Astrocyte (in vitro differentiated cells and primary cell): ENCODE data around the gene DNAL1. TPM values are rescaled to one million over a fixed set of nuclear protein-coding genes. Genes with fewer than 3 reads are reported as not detected.
"Not testable (repeated sequence)": the region's sequence is repeated elsewhere in the genome, so short reads cannot be mapped to it uniquely, and the experiment has no call there.

Source experiments
- DNase-seq: peaks from one replicate; pipeline ENCODE4 v3.0.0-alpha.2; 2010; ENCODE audit warnings: low read depth
- FAIRE-seq: peaks from 2 replicates; lab custom pipeline; 2011; peaks lifted over from hg19 to GRCh38; lab: Jason Lieb, UNC
- H2AFZ ChIP-seq: 2 replicates; pipeline ENCODE4 v1.6.0; 2012; ENCODE audit warnings: low read depth, low read length, inconsistent platforms
- H3K27ac ChIP-seq: 2 replicates; pipeline ENCODE4 v1.5.1; 2011; ENCODE audit warnings: low read depth, low read length, inconsistent platforms
- H3K27me3 ChIP-seq: 2 replicates; pipeline ENCODE4 v1.6.0; 2011; ENCODE audit warnings: low read length, inconsistent platforms; ENCODE audit not compliant: insufficient read depth
- H3K36me3 ChIP-seq: 2 replicates; pipeline ENCODE4 v1.5.1; 2011; ENCODE audit warnings: low read length, inconsistent platforms; ENCODE audit not compliant: insufficient read depth
- H3K4me1 ChIP-seq: 2 replicates; pipeline ENCODE4 v1.5.1; 2011; ENCODE audit warnings: low read length, inconsistent platforms; ENCODE audit not compliant: insufficient read depth
- H3K4me2 ChIP-seq: 2 replicates; pipeline ENCODE4 v1.6.0; 2012; ENCODE audit warnings: low read length, inconsistent platforms
- H3K4me3 ChIP-seq: 2 replicates; pipeline ENCODE4 v1.5.1; 2011; ENCODE audit warnings: low read depth, mild to moderate bottlenecking, low read length, inconsistent platforms; ENCODE audit not compliant: insufficient read depth
- H3K79me2 ChIP-seq: 2 replicates; pipeline ENCODE4 v1.6.0; 2012; ENCODE audit warnings: mild to moderate bottlenecking, low read length, inconsistent platforms; ENCODE audit not compliant: insufficient read depth
- H3K9ac ChIP-seq: 2 replicates; pipeline ENCODE4 v1.6.0; 2012; ENCODE audit warnings: mild to moderate bottlenecking, low read length, inconsistent platforms
- H3K9me3 ChIP-seq: 2 replicates; pipeline ENCODE4 v1.5.1; 2012; ENCODE audit warnings: low read depth, mild to moderate bottlenecking, low read length, inconsistent platforms; ENCODE audit not compliant: insufficient read depth
- H4K20me1 ChIP-seq: 2 replicates; pipeline ENCODE4 v1.6.0; 2012; ENCODE audit warnings: low read length, inconsistent platforms; ENCODE audit not compliant: insufficient read depth
- H3K27ac Mint-ChIP-seq: one replicate; pipeline ENCODE4 v1.8.0; 2021; ENCODE audit warnings: mild to moderate bottlenecking, mixed read lengths; ENCODE audit not compliant: unreplicated experiment
- H3K27me3 Mint-ChIP-seq: one replicate; pipeline ENCODE4 v1.8.0; 2021; ENCODE audit warnings: low read depth, mixed read lengths; ENCODE audit not compliant: unreplicated experiment
- H3K36me3 Mint-ChIP-seq: one replicate; pipeline ENCODE4 v1.8.0; 2021; ENCODE audit warnings: low read depth, mixed read lengths; ENCODE audit not compliant: unreplicated experiment
- H3K4me1 Mint-ChIP-seq: one replicate; pipeline ENCODE4 v1.8.0; 2021; ENCODE audit warnings: low read depth, mixed read lengths; ENCODE audit not compliant: unreplicated experiment
- H3K4me3 Mint-ChIP-seq: one replicate; pipeline ENCODE4 v1.8.0; 2021; ENCODE audit warnings: mild to moderate bottlenecking, moderate library complexity, mixed read lengths; ENCODE audit not compliant: unreplicated experiment
- H3K9me3 Mint-ChIP-seq: one replicate; pipeline ENCODE4 v1.8.0; 2021; ENCODE audit warnings: mild to moderate bottlenecking, mixed read lengths; ENCODE audit not compliant: unreplicated experiment
- CTCF ChIP-seq: IDR thresholded peaks from 2 replicates; pipeline ENCODE4 v1.5.1; 2011; ENCODE audit warnings: low read depth, mild to moderate bottlenecking, inconsistent platforms, low read length, moderate library complexity; ENCODE audit not compliant: insufficient read depth
- EZH2 ChIP-seq: IDR thresholded peaks from 2 replicates; pipeline ENCODE4 v1.6.1; 2012; ENCODE audit warnings: mild to moderate bottlenecking, low read length, inconsistent platforms; ENCODE audit not compliant: insufficient read depth
- total RNA-seq: library from RNA; stranded (reverse); gene quantifications from 2 replicates; pipeline ENCODE4 v1.2.1, GENCODE V29; 2021

The DNAL1 gene
- total RNA-seq, 1 donor from 2014 or later = 24.9 TPM

GRCh38 chr14:73696466-73697400, 51.9 kb downstream of the DNAL1 start:
- peak overlapping the region; percentile 54 for H3K9ac ChIP-seq
- H3K79me2 ChIP-seq = no peaks in the 10 kb centered on the region
- DNase-seq = peak; percentile 81
- no peak for TF ChIP-seq CTCF
- no peak for TF ChIP-seq EZH2
- Mint-ChIP-seq H3K4me1 (peaks cover 7% of the 10 kb centered on the region), H3K9me3 (no peaks in the 10 kb centered on the region), H3K4me3 (peak overlapping the region; percentile 32), H3K27me3 (no peaks in the 10 kb centered on the region), H3K27ac (peak overlapping the region; percentile 60), H3K36me3 (peaks cover 11% of the 10 kb centered on the region)
- H4K20me1 ChIP-seq = no peaks in the 10 kb centered on the region
- peak overlapping the region; percentile 82 for H3K27ac ChIP-seq
- no peak overlapping the region for H3K4me3 ChIP-seq
- H3K9me3 ChIP-seq = no peaks in the 10 kb centered on the region
- peaks cover 6% of the 10 kb centered on the region for H3K36me3 ChIP-seq
- peak; percentile 71 for FAIRE-seq
- peaks cover 15% of the 10 kb centered on the region for H3K4me1 ChIP-seq
- H3K4me2 ChIP-seq = peak overlapping the region; percentile 70
- H2AFZ ChIP-seq = no peak overlapping the region
- no peaks in the 10 kb centered on the region for H3K27me3 ChIP-seq

- Mint-ChIP-seq H3K27ac (no peak overlapping the region), H3K9me3 (no peaks in the 10 kb centered on the region), H3K27me3 (no peaks in the 10 kb centered on the region), H3K4me1 (peaks cover 7% of the 10 kb centered on the region), H3K4me3 (no peak overlapping the region), H3K36me3 (peaks cover 11% of the 10 kb centered on the region)
- no peak for FAIRE-seq
- Histone ChIP-seq H3K9me3 (no peaks in the 10 kb centered on the region), H3K36me3 (no peaks in the 10 kb centered on the region), H3K4me2 (no peak overlapping the region), H3K9ac (no peak overlapping the region), H4K20me1 (no peaks in the 10 kb centered on the region), H3K27ac (no peak overlapping the region), H3K79me2 (no peaks in the 10 kb centered on the region), H3K4me1 (peaks cover 15% of the 10 kb centered on the region), H3K27me3 (no peaks in the 10 kb centered on the region), H2AFZ (no peak overlapping the region), H3K4me3 (no peak overlapping the region)
- TF ChIP-seq CTCF (no peak), EZH2 (no peak)
- no peak for DNase-seq
Measured at GRCh38 chr14:73700325-73700724, 55.5 kb downstream of the DNAL1 start.

DNA sequence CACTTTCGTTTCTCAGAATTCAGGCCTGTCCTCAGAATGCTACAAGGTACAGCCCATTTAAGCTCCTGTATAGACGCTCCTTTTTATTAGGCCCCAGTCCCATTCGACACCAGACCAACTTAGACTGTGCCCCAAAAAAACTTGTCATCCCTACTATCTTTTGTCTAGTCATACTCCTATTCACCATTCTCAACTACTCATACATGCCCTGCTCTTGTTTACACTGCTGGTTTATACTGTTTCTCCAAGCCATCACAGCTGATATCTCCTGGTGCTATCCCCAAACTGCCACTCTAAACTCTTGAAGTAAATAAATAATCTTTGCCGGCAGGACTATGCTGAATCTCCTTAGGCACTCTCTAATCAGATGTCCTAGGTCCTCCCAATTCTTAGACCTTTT, 63.3 kb downstream of the DNAL1 start:
- Histone ChIP-seq H3K79me2 (peaks cover 32% of the 10 kb centered on the region), H4K20me1 (peaks cover 34% of the 10 kb centered on the region), H3K4me1 (peaks cover 14% of the 10 kb centered on the region)
- not testable (repeated sequence) for H3K9me3 Mint-ChIP-seq, H3K4me3 ChIP-seq, DNase-seq, H3K36me3 ChIP-seq, H3K4me2 ChIP-seq, H2AFZ ChIP-seq, H3K27ac ChIP-seq, H3K27ac Mint-ChIP-seq, H3K4me1 Mint-ChIP-seq, H3K27me3 ChIP-seq, H3K9ac ChIP-seq, H3K9me3 ChIP-seq, H3K27me3 Mint-ChIP-seq, FAIRE-seq
- Mint-ChIP-seq H3K4me3 (peak overlapping the region; percentile 46), H3K36me3 (peaks cover 14% of the 10 kb centered on the region)
